ENCODE results near the gene RBM42.

- TF ChIP-seq NPAS2 (CRISPR knock-in tag; IDR thresholded peaks at IDR 0.05; ENCODE audit: borderline replicate concordance) (no peak), ZNF302 (CRISPR knock-in tag; IDR thresholded peaks at IDR 0.05) (no peak), CTCF (IDR thresholded peaks at IDR 0.05) (no peak), MYC (IDR thresholded peaks at IDR 0.05; ENCODE audit: borderline replicate concordance, low read length) (no peak; the same call in 1 of the 2 replicates)
Measured at GRCh38 chr19:35612224-35612558, 16.6 kb upstream of the RBM42 start.

Measured in A549 (cell line).